Suppressor macrophage treated with lipopolysaccharide for 1 hour (primary cell): ENCODE measurements around the gene AHCYL2.
"Not testable (repeated sequence)": the region's sequence is repeated elsewhere in the genome, so short reads cannot be mapped to it uniquely, and the experiment has no call there.

Source experiments
- DNase-seq, 3 donors: peaks; one replicate each; pipeline ENCODE4 v3.0.0-alpha.2; 2020 to 2022

The AHCYL2 gene

DNA sequence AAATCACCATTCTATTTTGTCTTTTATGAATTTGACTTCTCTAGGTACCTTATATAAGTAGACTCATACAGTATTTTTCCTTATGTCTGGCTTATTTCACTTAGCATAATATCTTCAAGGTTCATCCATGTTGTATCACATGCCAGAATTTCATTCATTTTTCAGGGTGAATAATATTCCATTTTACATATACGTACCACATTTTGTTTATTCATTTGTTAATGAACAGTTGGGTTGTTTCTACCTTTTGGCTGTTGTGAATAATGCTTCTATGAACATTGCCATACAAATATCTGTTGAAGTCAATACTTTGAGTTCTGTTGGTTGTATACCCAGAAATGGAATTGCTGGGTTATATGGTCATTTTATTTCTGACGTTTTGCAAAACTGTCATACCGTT lies 20.7 kb downstream of the AHCYL2 start:
- no peak for DNase-seq

GRCh38 chr7:129247087-129247486 lies 22.3 kb downstream of the AHCYL2 start:
- DNase-seq, result no peak

DNA sequence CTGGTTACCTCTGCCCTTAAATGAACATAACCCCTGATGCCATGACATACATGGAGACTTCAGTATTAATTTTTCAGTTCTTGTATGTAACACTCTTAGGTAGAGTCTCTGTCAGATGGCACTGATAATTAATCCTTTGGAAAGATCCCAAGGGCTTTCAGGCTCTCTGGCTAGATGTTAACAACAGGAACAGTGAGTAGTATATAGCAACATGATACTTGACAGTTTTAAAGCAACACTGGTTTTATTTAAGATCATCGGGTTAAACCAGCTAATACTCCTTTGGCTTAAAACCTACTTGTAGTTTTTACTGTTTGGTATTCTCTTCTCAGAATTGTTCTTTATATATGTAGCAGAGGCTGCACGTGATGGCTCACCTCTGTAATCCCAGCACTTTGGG lies 27.3 kb downstream of the AHCYL2 start:
- DNase-seq, result no peak

DNA sequence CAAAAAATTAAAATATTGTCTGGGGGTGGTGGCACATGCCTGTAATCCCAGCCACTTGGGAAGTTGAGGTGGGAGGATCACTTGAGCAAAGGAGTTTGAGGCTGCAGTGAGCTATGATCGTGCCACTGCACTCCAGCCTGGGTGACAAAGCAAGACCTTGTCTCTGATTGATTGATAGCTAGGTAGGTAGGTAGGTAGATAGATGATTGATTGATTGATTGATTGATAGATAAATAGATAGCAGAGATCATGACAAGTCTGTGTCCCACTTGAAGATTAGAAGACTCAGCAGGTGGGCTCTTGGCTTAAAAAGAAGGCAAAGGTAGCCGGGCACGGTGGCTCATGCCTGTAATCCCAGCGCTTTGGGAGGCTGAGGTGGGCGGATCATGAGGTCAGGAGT lies 27.8 kb downstream of the AHCYL2 start:
- DNase-seq, result not testable (repeated sequence)

- no peak for DNase-seq
Measured at GRCh38 chr7:129255800-129256199, 31.0 kb downstream of the AHCYL2 start.

- no peak for DNase-seq
Measured at GRCh38 chr7:129256221-129256620, 31.4 kb downstream of the AHCYL2 start.

DNA sequence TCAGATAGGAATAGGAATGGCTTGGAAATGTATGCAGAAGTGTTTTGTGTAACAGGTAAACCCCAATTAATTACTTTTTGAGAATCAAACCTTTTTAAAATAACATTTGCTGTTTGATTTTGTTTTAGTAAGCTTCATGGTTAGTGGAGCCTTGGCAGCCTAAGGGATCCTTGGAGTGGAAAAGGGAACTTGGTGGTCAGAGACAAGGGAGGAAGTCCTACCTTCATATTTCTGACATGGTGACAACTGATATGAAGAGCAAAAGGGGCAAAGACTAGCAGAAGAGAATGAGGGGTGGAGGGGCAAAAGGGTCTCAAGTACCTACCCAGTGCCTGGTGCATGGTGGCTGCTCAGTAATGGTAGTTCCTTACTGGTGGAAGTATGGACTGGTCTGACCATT lies 32.3 kb downstream of the AHCYL2 start:
- DNase-seq, result peak; percentile 27 to 42 (median 36)

DNA sequence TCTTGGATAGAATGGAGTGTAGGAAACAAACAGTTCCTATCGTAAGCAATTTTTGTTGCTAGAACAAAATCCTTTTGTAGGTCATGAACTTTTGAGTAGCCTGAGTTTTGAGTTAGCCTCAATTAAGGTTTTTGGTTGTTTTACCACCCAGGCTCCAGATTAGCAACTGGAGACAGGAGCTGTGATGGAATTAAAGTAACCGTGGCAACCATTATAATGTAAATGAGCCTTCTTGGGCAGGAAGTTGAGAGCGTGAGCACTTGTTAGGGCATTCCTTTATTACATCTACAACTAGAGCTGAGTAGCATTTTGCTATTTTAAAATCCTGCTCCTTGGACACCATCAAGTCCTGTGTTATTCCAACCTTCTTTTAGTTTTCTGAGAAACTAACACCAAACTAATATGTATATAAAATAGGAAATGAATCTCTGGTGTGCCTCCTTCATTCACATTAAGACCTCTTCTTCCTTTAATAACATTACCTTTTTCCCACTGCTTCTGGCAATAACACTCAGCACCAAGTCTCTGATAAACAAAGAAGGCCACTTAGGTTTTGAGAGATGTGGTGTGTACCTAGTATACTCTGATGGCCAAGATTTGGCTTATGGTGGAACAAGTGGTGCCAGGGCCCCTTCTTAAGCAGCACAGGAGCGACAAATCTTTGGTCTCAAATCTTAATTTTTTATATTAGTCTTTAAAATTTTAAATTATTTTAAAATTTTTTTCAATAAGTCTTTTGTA lies 34.0 kb downstream of the AHCYL2 start:
- peak in 1 of 3 donors; percentile 15 for DNase-seq

DNA sequence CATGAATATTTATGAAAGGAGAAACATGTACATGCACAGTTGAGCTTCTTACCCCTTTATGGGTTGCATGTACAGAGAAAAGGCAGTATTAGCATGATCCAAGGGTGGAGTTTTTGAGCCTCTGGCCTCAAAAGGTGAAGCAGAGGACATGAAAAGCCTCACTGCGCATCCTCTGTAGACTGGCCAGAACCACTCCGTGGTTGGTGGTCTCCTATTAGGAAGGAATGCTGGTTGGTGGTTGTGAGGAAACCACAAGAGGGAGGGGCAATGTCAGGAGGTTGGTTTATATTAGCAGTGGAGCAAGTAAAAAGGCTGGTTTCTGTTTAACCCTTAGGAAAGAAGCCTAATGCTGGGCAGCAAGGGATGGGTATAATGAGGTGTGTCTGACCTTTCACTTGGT lies 37.5 kb downstream of the AHCYL2 start:
- no peak for DNase-seq

GRCh38 chr7:129263168-129263567 lies 38.3 kb downstream of the AHCYL2 start:
- peak in 1 of 3 donors; percentile 27 for DNase-seq

- no peak for DNase-seq
Measured at GRCh38 chr7:129264534-129264933, 39.7 kb downstream of the AHCYL2 start.

DNA sequence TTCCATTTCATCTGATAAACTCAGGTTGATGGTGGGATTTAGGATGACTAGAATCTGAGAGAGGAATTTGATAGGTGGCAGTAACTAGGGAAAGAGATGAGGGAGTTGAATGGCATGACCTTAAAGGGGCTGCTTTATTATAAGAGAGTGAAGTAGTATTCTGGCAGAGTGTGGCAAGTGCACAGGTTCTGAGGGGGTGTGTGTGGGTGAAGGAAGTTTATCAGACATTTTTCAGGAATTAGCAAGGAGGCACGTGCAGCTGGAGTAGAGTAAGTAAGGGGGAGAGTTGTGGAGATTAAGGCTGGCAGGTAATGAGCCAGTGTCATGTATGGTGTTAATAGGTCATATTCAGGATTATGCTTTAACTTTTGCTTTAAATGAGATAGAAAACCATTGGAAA lies 40.5 kb downstream of the AHCYL2 start:
- DNase-seq, result no peak

GRCh38 chr7:129266181-129266580 lies 41.4 kb downstream of the AHCYL2 start:
- no peak for DNase-seq

DNA sequence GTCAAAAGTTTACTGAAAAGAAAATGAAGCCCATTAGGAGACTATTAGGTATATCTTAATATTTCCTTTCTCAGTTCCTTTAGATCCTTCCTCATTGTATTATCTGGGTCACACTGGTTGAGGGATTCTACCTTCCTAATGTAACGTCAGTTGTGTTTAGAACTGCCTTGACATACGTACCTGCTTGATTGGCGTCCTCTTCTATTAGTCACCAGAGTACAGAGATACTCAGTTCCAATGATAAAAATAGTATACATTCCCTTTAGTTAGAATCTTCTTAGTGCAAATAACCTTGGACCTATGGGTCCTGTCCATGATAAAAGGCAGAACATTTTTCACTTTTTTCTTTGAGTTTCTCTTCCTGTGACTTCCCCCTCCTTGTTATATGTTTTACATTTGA lies 45.2 kb downstream of the AHCYL2 start:
- DNase-seq, result no peak

DNA sequence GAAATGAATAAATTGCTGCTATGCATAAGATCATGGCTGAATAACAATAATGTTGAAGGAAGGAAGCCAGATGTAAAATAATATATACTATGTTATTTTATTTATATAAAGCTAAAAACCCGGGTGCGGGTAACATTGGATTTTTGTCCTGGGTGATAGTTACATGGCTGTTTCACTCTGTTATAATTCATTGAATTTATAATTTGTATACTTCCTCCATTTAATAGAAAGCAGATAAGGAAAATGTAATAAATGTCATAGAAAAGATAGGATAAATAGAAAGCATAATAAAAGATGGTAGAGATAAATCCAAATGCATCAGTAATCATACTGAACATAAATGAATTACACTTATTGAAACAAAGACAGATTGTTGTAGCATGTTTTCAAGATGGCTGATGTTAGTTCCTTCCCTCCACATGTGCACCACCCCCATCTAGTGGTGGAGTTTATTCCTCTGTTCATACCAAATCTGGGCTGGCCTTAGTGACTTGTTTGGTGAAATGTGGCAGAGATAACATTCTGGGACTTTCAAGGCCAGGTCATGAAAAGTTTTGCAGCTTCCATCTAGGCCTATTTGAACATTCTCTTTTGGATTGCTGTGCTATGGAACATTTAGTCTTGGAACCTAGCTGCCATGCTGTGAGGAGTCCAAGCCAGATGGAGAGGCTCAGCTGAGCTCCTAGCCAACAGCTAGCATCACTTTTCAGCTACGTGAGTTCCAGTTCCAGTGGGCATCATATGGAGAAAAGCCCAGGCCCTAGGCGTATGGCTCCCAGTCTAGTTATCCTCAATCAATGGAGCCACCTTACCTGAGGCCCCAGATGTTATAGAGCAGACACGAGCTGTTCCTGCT lies 46.9 kb downstream of the AHCYL2 start:
- peak; percentile 79 to 90 (median 87) for DNase-seq

- no peak for DNase-seq
Measured at GRCh38 chr7:129273936-129274335, 49.1 kb downstream of the AHCYL2 start.

DNA sequence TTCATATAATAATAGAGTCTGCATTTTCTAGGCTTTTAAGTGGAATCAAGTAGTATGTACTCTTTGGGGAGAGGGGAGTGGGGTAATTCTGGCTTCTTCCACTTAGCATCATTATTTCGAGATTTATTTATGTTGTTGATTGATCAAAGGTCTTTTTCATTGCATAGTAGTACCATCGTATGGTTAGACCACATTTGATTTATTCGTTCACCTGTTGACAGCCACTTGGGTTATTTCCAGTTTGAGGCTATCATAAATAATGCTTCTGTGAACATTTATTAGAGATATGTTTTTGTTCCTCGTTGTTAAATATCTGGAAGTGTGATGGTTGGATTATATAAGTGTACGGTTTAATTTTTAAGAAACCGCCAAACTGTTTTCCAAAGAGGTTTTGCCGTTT lies 52.8 kb downstream of the AHCYL2 start:
- no peak for DNase-seq

- no peak for DNase-seq
Measured at GRCh38 chr7:129278688-129279087, 53.9 kb downstream of the AHCYL2 start.

GRCh38 chr7:129279757-129280156 lies 54.9 kb downstream of the AHCYL2 start:
- DNase-seq, result no peak

DNA sequence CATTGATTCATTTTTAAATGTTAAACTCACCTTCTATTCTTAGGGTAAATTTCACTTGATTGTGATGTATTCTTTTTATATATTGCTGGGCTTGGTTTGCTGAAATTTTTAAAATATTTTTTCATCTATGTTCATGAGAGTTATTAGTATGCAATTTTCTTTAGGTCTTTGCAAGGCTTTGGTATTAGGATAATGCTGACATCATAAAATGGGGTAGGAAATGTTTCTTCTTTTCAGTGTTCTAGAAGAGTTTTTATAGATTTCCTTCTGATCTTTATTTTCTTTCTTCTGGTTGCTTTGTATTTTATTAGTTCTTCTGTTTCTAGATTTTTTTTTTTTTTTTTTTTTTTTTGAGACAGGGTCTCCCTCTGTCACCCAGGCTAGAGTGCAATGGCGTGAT lies 56.3 kb downstream of the AHCYL2 start:
- DNase-seq, result no peak

GRCh38 chr7:129282865-129283264 lies 58.0 kb downstream of the AHCYL2 start:
- no peak for DNase-seq

DNA sequence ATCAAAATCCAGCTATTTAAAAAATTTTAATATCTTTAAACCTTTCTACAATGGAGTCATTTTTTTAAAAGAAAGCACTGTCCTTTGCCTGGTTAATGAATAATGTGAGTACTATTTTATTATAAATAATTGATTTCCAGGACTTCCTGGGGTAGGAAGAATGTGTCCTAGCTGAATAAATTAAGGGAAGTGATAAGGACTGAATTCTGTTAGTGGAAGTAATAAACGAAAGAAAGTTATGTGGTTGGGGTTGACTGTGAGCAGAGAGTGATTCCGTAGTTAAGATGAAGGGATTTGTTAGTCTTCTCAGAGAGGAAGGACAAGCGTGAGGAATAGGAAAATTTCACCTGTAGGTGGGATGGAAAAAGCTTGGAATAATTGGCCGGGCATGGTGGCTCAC lies 59.1 kb downstream of the AHCYL2 start:
- DNase-seq, result no peak

- DNase-seq, result no peak
Measured at GRCh38 chr7:129285111-129285510, 60.3 kb downstream of the AHCYL2 start.

DNA sequence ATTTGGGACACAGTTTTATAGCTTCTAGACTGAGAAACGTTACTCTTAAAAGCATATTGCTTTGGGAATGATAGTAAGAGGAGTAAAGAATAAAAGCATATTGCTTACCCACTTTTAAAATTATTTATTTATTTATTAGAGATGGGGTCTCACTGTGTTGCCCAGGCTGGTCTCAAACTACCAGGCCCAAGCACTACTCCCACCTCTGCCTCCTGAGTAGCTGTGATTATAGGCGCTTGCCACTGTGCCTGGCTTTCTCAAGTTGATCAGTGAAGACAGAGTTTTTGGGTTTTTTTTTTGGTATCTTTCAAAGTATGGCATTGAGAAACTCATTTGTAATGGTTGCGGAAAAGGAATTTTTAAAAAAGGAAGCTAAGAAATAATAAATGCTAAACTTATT lies 68.0 kb downstream of the AHCYL2 start:
- no peak for DNase-seq
